Adrenal gland (tissue), 5 donors: ENCODE data around the gene WDFY4.

Source experiments
- CTCF ChIP-seq, 6 experiments: fragments of 450-650 bp in 4 of 6; fragments of 200-600 bp in 2 of 6; sonication (generic) in 1 of 6; IDR thresholded peaks; 1 replicate in 5 of 6; 2 replicates in 1 of 6; pipeline versions ENCODE4 v1.5.1 to v1.8.0; 2016 to 2021; ENCODE audit warnings: antibody characterized with exemption in 6 of 6, mild to moderate bottlenecking in 2 of 6, moderate library complexity in 1 of 6
- POLR2A ChIP-seq, 2 donors: fragments of 450-650 bp; IDR thresholded peaks; one replicate each; pipeline ENCODE4 v1.6.1; 2017; ENCODE audit warnings: antibody characterized with exemption in 2 of 2, mild to moderate bottlenecking in 2 of 2, moderate library complexity in 1 of 2
- donor health status: DM: no; HTN: no; CAD: no.

GRCh38 chr10:48981310-48981907, 296.7 kb downstream of the WDFY4 start:
- TF ChIP-seq CTCF (IDR thresholded peaks at IDR 0.05) (peak; percentile 73 to 91 (median 86)), POLR2A (IDR thresholded peaks at IDR 0.05) (no peak)
